ENCODE data around the gene CYP4V2. TPM values are rescaled to one million over a fixed set of nuclear protein-coding genes. Genes with fewer than 3 reads are reported as not detected.

Gene CYP4V2
- total RNA-seq, 4 donors from 2014 or later, result 1.4 to 18.1 (median 7.0) TPM

DNA sequence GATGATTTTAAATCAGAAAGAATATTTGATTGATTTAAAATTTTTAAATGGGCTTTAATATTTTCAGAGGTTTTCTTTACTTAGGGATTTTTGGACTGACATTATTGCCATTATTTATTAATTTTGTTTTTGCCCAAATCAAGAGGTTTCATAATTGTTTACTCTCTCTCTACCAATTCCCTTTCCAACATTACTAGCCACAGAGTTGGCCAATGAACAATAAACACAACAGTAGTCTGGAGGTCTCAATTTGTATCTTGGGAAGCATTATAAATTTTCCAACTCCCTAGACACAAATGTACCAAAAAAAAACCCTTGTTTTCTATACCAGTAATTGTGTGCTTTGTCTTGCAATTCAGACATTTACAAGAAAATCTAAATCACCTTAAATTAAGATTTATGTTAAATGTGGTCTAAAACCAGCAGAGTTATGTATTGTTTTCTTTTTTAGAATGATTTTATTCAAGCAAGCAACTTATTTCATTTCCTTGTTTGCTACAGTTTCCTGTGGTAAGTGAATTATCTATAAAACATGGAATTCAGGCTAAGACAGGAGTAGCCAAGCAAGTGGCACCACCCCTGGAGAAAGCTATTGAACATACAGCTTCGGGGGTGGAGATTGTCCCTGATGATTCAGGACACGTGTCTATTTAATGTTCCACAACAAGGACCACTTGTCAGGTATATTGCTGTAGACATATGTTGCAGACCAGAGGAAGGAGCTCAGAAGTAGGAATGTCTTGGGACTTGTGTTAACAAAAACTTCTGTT, 36.6 kb downstream of the CYP4V2 start:
- TF ChIP-seq CTCF (IDR thresholded peaks at IDR 0.05) (no peak), POLR2A (IDR thresholded peaks at IDR 0.05) (no peak)
- Histone ChIP-seq H3K27ac (no peak overlapping the region), H3K9me3 (no peaks in the 10 kb centered on the region), H3K36me3 (no peaks in the 10 kb centered on the region), H3K27me3 (no peaks in the 10 kb centered on the region), H3K4me3 (no peak overlapping the region), H3K4me1 (no peaks in the 10 kb centered on the region)
- no peak for DNase-seq
- WGBS, 2 donors, result 25 to 28% methylated on average over 2 of the region's 2 CpGs
- intact Hi-C loops (cut with DNase I), result no loop called here

DNA sequence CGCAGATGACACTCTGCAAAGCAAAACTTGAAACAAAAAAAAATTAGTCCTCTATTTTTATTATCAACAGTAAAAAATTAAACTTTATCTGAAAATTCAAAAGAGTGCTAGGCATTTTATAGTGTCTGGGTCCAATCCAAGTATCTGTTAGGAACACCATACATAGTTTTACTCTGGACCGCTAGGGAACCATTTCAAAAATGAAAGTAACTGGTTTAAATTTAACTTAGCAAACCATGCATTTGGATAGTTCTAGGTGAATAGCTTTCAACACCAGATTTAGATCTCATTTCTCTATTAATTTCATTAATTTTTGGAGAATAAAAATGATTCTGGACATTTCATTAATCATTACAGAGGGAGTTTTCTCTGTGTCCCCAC, 37.1 kb downstream of the CYP4V2 start:
- Histone ChIP-seq H3K4me3 (no peak overlapping the region), H3K27ac (no peak overlapping the region), H3K27me3 (no peaks in the 10 kb centered on the region), H3K4me1 (no peaks in the 10 kb centered on the region), H3K9me3 (no peaks in the 10 kb centered on the region), H3K36me3 (no peaks in the 10 kb centered on the region)
- WGBS, 2 donors, result 81 to 82% methylated on average over 2 of the region's 2 CpGs
- intact Hi-C loops (cut with DNase I), result no loop called here
- DNase-seq, result no peak
- TF ChIP-seq CTCF (IDR thresholded peaks at IDR 0.05) (no peak), POLR2A (IDR thresholded peaks at IDR 0.05) (no peak)

DNA sequence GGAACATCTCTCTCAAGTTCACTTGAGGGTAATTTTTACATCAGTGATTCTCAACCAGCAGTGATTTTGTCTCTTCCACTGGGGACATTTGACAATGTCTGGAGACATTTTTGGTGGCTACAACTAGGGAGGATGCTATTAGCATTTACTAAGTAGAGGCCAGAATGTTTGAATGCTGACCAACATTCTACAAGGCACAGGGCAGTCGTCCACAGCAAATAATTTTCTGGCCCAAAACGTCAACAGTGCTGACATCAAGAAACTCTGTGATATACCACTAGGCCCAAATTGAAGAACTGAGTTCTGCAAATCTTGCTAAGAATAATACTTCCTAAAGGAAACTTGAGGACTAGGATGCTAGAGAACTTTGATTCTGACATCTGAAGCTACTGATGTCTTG, 43.0 kb downstream of the CYP4V2 start:
- no peak overlapping the region for H3K4me3 ChIP-seq
- no peaks in the 10 kb centered on the region for H3K9me3 ChIP-seq
- H3K27ac ChIP-seq, result no peak overlapping the region
- H3K36me3 ChIP-seq, result no peaks in the 10 kb centered on the region
- DNase-seq, result no peak
- 44 to 58% methylated on average over 2 of the region's 2 CpGs for WGBS, 2 donors
- no peaks in the 10 kb centered on the region for H3K4me1 ChIP-seq
- intact Hi-C loops (cut with DNase I), result no loop called here
- TF ChIP-seq CTCF (IDR thresholded peaks at IDR 0.05) (no peak), POLR2A (IDR thresholded peaks at IDR 0.05) (no peak)
- no peaks in the 10 kb centered on the region for H3K27me3 ChIP-seq

GRCh38 chr4:186236126-186236525, 44.8 kb downstream of the CYP4V2 start:
- no peaks in the 10 kb centered on the region for H3K9me3 ChIP-seq
- no peaks in the 10 kb centered on the region for H3K36me3 ChIP-seq
- TF ChIP-seq CTCF (IDR thresholded peaks at IDR 0.05), result no peak
- TF ChIP-seq POLR2A (IDR thresholded peaks at IDR 0.05), result no peak
- 75 to 84% methylated on average over 4 of the region's 4 CpGs for WGBS, 2 donors
- no peak for DNase-seq
- no peak overlapping the region for H3K4me3 ChIP-seq
- H3K27me3 ChIP-seq, result no peaks in the 10 kb centered on the region
- H3K4me1 ChIP-seq, result no peaks in the 10 kb centered on the region
- H3K27ac ChIP-seq, result no peak overlapping the region
- intact Hi-C loops (cut with DNase I), result no loop called here

GRCh38 chr4:186240452-186240847, 49.1 kb downstream of the CYP4V2 start:
- DNase-seq, result no peak
- intact Hi-C loops (cut with DNase I), result no loop called here
- H3K9me3 ChIP-seq, result no peaks in the 10 kb centered on the region
- no peak for TF ChIP-seq CTCF (IDR thresholded peaks at IDR 0.05)
- no peak for TF ChIP-seq POLR2A (IDR thresholded peaks at IDR 0.05)
- WGBS, 2 donors, result 72 to 85% methylated on average over 5 to 7 of the region's 7 CpGs
- H3K4me1 ChIP-seq, result no peaks in the 10 kb centered on the region
- H3K4me3 ChIP-seq, result no peak overlapping the region
- no peak overlapping the region for H3K27ac ChIP-seq
- no peaks in the 10 kb centered on the region for H3K36me3 ChIP-seq
- H3K27me3 ChIP-seq, result no peaks in the 10 kb centered on the region

All from esophagus squamous epithelium (tissue), 5 donors.